Measurements from ENCODE around the gene ZC3H10.

DNA sequence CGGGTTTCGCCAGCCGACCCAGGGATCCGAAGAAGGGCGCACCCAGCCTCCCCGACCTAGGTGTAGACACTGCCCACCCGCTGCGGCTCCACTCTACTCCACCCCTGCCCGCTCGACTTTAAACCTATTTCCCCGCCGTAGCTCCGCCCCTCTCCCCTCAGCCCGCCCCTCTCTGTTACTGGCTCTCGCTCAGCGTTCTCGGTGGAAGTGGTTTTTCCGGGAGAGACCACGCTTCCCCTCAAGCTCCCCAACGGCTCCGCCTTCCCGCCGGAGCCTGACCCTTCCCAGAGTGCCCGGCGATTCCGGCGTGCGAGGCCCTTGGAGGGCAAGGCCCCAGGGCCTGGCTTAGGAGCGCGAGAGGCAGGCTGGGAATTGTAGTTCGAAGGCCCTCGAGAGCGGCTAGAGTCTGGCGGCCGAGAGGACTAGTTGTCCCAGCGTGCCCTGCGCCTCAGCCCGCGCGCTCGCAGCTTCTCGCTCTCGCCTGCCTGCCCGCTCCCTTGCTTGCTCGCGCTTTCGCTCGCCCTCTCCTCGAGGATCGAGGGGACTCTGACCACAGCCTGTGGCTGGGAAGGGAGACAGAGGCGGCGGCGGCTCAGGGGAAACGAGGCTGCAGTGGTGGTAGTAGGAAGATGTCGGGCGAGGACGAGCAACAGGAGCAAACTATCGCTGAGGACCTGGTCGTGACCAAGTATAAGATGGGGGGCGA, 13.8 kb upstream of the ZC3H10 start, which contains the start of gene PA2G4:
- TF ChIP-seq, protein P1, sequence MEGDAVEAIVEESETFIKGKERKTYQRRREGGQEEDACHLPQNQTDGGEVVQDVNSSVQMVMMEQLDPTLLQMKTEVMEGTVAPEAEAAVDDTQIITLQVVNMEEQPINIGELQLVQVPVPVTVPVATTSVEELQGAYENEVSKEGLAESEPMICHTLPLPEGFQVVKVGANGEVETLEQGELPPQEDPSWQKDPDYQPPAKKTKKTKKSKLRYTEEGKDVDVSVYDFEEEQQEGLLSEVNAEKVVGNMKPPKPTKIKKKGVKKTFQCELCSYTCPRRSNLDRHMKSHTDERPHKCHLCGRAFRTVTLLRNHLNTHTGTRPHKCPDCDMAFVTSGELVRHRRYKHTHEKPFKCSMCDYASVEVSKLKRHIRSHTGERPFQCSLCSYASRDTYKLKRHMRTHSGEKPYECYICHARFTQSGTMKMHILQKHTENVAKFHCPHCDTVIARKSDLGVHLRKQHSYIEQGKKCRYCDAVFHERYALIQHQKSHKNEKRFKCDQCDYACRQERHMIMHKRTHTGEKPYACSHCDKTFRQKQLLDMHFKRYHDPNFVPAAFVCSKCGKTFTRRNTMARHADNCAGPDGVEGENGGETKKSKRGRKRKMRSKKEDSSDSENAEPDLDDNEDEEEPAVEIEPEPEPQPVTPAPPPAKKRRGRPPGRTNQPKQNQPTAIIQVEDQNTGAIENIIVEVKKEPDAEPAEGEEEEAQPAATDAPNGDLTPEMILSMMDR (conservative IDR thresholded peaks at IDR 0.05; ENCODE audit: low read length), result no peak
- no peak for TF ChIP-seq EZH2phosphoT487 (IDR thresholded peaks at IDR 0.05; ENCODE audit: borderline replicate concordance, low read depth, low read length)

All from OCI-LY7 (cell line).